HT1080 (cell line): ENCODE data around the gene SCP2D1. TPM values are rescaled to one million over a fixed set of nuclear protein-coding genes. Genes with fewer than 3 reads are reported as not detected.
"Not testable (repeated sequence)": the region's sequence is repeated elsewhere in the genome, so short reads cannot be mapped to it uniquely, and the experiment has no call there.

Experiments
- DNase-seq: peaks from one replicate; pipeline ENCODE4 v3.0.0-alpha.2; 2015; ENCODE audit warnings: low read depth
- polyA plus RNA-seq, 2 experiments: library from polyadenylated mRNA; depleted of rRNA; stranded (reverse); fragments of >200 nt; gene quantifications; 2 replicates each; pipeline ENCODE4 v1.2.3, GENCODE V29; 2015
- total RNA-seq: library from RNA; depleted of rRNA; stranded (reverse); fragments of >200 nt; shearing (Covaris generic); gene quantifications from 2 replicates; pipeline ENCODE4 v1.2.3, GENCODE V29; 2014; rRNA removed

SCP2D1 gene
- total RNA-seq, result not detected in 2 replicates
- polyA plus RNA-seq (2015; cell fraction: cytosol; rRNA removed), result not detected in 2 replicates
- not detected in 2 replicates for polyA plus RNA-seq (2015; cell fraction: nucleus; rRNA removed)

DNA sequence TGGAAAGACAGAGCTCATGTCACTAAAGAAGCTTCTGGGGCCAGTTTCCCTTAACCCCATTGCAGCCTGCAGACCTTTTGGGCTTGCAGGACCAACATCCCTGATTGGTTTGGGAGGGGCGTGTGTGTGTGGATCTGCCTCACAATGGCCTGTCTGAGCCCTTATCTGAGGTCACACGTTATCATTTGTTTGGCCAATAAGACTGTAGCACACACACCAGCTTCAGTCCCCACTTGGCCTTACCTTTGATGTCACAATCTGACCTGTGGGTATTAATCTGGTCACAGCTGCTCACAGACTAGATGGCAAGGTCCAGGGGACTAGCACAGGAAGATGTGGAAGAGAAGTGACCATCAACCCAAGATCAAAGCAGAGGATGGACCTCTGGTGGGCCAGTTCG is at the start of gene SCP2D1:
Gene SCP2D1 (plus strand): TSS at position 301 of the 400 bp plus-strand sequence. CDS start 33 bp downstream, at position 334.
- no peak for DNase-seq

DNA sequence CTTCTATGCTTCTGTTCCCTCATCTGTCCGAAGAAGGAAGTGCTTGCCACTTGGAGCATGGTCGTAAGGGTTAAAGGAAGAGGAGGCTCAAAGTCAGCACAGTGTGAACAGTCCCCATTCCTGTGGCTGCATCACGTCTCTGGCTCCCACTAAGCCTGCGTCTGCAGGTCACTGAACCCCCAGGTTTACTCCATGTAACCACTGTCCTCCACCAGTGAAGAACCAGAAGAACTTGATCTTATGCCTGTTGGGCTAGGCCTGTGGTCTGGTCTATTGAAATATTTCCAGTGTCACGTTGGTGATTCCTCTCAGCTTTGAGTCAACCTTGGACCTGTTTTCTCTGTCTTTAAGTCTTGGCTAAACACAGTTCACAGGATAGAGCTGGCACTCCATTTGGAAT is 45.9 kb upstream of the SCP2D1 start:
- DNase-seq, result no peak

DNA sequence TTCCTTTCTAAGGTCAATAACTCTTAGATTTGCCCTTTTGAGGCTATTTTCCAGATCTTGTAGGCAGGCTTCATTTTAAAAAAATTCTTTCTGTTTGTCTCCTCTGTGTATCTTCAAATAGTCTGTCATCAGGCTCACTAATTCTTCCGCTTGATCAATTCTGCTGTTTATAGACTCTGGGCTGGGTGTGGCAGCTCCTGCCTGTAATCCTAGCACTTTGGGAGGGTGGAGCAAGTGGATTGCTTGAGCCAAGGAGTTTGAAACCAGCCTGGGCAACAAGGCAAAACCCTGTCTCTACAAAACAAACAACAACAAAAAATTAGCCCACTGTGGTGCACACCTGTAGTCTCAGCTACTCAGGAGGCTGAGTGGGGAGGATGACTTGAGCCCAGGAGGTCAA is 40.0 kb upstream of the SCP2D1 start:
- no peak for DNase-seq

DNA sequence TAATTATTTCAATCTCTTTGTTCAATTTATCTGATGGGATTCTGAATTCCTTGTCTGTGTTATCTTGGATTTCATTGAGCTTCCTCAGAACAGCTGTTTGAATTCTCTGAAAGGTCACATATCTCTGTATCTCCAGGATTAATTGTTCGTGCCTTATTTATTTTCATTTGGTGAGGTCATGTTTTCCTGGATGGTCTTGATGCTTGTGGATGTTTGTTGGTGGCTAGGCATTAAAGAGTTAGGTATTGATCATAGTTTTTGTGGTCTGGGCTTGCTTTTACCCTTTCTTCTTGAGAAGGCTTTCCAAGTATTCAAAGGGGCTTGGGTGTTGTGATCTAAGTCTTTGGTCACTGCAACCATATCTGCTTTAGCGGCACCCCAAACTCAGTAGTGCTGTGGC is 39.4 kb upstream of the SCP2D1 start:
- DNase-seq, result no peak

DNA sequence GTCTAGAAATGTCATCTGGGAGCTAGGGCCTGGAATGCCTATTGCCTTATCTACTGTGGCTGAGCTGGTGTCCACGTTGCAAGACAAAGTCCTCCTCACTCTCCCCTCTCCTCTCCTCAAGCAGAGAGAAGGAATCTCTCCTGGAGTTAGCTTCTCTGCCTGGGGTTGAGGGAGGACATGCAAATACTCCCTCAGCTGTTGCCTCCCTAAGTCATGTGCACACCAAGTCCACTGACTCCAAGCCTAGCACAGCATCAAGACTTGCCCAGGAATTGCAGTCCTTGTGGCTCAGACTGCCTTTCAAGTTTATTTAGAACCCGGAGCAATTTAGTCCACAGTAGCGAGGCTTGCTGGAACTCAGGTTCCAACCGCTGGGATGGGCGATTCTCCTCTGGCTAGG is 38.0 kb upstream of the SCP2D1 start:
- DNase-seq, result no peak

DNA sequence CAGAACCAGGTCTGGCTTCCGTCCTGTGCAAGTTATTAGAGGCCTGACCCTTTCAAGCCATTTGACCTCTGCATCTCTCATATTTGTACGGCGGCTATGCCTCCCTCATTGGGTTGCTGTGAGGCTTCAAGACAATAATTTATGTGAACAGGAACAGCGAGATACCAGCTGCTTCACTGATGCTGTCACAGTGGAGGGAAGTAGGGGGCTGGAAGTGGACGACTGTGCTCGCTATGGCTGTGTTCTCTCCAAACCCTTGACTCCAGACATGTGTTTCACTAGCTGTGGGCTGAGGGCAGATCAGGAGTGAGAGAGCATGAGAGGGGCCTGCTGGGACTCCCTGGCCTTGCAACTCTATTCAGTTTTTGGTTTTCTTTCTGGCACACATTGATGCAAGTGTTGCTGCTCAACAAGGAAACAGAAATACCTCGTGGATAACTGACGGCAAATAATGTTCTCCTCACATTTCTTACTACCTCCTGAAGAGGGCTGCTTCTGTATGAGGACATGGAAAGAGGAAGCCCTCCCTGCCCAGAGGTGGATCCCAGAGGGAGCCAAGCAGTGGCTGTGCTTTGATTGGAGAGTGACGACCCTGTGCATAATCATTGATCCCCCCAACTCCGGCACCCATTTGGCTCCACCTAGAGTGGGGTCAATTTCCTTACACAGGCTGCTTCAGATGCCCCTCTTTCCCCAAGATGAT is 34.7 kb upstream of the SCP2D1 start:
- DNase-seq, result no peak

DNA sequence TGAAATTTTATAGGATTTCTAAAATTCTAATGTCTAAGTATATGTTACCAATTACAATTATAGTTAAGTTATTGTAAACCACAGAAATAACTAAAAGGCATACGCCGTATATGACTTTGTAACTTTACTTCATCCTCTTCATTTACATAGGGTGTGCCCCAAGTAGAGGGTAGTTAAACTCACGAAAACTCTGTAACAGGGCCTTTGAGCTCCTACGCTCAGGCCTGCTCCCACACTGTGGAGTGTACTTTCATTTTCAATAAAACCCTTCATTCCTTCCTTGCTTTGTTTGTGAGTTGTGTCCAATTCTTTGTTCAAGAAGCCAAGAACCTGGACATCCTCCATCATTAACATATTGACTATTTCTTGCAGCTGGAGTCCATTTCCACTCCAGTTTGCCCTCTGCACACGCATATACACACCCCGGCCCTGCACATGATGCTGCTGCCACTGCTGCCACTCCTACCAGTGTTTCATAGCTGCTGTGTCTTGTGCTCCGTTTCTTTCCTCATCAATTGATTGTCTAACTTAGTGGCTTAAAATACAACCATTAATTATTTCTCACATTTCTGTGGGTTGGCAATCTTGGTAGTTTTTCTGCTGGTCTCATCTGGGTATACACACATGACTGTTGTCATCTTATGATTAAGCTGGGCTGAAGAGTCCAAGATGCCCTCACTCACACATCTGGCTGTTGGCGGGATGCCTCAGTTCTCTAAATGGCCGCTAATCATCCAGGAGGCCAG is 33.0 kb upstream of the SCP2D1 start:
- no peak for DNase-seq

DNA sequence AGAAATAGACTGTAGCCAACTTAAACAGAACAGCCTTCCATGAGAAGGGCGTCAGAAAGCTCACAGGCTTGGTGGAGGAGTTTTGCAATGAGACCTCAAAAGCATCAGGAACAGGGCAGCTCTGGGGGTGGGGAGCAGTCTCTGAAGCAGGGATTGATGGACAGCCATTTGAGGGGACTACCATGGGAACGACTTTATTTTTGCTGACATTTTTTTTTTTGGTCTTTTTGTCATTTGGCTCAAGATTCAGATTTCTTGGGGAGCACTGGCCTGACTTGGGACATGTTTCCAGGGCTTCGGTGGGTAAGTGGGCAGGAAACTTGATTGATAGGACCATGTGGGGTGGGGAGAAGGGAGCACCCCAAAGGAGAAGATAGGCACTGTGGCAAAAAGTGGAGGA is 32.1 kb upstream of the SCP2D1 start:
- no peak for DNase-seq

DNA sequence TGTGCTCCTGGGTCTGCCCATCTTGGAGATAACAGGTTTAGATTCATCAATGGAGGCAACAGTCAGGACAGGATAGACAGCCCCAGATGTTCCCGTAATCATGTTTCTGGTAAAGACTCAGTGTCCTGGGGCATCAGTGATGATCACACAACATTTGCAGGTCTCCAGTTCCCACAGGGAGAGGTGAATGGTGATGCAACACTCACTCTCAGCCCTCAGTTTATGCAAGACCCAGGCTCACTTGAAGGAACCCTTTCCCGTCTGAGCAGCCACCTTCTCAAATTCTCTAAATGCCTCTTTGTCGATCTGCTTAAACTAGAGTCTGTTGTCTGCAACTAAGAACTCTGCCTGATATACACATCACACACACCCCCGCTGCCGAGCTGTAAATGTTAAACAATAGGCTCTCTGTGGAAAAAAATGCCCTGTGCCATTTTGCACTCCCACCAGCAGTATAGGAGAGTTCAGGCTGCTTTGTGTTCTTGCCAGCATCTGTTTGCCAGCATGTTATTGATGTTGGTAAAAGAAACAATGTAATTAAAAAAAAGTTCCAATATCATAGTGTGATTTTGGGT is 30.1 kb upstream of the SCP2D1 start:
- no peak for DNase-seq

DNA sequence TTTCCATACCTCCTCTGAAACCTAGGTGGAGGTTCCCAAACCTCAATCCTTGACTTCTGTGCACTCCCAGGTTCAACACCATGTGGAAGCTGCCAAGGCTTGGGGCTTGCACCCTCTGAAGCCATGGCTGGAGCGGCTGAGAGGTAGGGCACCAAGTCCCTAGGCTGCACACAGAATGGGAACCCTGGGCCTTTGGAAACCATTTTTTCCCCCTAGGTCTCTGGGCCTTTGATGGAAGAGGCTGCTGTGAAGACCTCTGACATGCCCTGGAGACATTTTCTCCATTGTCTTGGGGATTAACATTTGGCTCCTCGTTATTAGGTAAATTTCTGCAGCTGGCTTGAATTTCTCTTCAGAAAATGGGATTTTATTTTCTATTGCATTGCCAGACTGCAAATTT is 26.5 kb upstream of the SCP2D1 start:
- not testable (repeated sequence) for DNase-seq

DNA sequence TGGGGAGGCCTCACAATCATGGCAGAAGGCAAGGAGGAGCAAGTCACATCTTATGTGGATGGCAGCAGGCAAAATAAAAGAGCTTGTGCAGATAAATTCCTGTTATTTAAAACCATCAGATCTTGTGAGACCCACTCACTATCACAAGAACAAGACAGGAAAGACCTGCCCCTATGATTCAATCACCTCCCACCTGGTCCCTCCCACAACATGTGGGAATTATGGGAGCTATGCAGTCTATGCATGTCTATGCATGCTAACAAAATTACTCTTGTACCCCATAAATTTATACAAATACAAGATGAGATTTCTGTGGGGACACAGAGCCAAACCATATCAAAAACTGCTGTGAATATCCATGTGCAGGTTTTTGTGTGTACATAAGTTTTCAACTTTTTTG is 25.6 kb upstream of the SCP2D1 start:
- no peak for DNase-seq

DNA sequence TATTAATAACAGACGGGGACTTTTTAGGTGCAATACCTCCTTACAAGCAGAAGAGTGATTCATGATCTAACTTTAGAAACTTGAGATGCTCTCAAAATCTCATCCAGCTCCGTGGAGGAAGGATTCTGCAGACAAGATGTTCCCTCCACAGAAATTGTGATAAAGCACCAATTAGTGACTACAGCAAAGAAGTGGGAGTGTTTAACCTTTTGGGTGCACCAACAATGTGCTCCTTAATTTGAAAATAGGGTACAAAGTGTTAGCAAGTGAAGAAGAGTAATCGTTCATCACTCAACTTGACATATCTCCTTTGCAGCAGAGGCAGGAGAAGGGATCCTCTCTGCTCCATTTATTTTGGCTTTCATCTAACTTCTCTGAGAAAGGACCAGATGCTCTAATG is 22.8 kb upstream of the SCP2D1 start:
- DNase-seq, result no peak

DNA sequence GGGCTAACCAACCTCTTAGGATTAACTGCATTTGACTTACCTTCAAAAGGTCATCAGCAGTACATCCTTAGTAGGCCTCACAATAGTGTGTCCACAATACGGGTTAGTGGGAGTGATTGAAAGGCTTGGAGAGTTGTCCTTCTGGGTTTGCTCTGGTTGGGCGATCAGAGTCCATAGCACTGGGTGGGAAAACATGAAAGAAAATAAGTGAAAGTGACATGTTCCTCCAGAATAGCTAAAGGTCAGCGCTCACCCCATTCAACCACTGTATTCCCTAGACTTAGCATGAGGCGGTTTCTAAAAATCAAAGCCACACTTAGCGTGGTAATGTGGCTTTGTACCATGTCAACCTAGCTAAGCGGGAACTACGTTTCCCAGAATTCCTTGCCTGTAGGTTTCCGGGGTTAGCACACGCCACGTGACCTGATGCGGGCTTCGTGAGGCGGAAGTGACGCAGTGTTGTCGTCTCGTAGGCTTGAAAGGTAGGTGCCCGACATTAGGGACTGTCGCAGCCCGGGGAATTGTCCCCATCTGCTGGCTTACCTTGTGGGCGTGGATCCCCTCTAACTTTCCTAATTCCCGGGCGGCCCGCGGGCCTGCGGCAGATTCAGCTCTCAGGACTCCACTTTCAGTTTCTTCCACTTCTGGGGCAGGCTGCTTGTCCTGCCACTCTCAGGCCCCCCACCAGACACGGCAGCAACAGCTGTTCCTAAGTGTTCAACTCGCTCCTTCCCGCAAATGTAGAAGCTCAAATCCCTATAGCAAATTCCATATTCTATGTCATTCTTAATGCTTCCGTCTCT is 19.8 kb upstream of the SCP2D1 start:
- DNase-seq, result peak; percentile 86

DNA sequence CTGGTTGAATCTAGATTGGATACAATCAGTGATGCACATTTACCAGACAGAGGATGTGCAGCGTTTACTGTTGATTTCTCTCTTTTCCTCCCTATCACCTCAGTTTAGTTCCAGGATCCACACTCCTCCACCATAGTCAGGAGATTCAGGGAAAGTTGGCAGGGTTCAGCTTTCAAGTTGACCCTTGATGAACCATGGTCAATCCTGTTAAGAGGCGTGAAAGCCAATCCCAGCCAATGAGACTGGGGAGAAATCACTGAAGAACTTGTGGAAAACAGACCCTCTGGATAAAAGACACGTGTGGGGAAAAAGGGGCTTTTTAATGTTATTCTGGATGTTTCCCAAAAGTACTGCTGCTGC is 19.2 kb upstream of the SCP2D1 start:
- DNase-seq, result no peak

DNA sequence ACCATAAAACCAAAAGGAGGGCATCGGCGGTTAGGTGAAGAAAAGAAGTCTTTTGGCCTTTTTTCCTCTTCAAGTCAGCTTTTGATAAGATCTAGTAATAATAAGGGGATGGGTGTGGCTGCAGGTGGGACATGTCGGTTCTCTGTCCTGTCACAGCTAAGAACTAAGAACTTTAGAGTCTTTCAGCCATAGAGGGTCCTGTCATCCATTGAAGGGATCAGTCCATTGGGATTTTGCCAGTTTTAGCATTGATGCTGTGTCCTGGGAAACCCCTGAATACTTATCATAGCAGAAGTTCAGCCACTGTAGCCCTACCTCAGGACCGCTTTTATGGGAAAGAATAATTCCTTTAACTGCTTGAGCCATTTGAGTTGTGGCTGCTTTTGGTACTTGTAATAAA is 18.2 kb upstream of the SCP2D1 start:
- no peak for DNase-seq

DNA sequence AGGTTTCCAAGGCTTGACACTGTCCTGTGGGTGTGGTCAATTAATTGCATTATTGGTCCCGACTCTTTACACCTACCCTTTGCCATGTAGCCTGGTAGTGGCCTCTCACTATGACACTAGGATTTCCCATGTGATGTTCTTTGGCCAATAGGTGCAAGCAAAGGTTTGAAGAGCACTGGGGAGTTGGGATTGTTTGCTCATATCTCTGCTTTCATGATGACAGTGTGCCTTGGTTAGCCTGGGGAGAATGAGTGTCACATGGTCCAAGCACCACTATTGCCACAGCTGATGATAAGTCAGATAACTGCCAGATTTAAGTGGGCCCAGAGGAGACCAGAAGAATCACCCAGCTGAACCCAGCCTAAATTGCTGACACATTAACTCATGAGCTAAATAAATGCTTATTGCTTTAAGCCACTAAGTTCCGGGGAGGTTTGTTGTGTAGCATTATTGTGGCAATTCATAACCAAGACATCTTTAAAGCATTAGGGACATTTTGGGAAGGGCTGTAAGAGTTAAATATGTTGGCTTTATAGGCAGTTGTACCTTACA is 17.2 kb upstream of the SCP2D1 start:
- DNase-seq, result no peak

DNA sequence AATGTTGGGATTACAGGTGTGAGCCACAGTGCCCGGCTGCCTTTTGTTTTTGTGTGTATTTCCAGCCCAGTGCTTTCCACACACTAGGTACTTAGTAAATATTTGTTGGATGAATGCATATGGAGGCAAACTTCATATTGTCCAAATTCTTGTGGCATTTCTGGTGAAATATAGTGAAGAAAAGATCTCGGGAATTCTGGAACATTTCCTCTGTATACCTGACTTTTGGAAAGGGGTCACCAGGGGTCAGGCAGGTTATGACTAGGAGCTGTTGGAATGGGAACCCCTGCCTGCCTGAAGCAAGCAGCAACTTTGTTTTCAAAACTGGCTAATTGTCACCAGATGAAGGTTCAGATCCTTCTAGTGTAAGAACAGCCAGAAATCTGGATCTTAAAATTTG is 12.1 kb upstream of the SCP2D1 start:
- no peak for DNase-seq

DNA sequence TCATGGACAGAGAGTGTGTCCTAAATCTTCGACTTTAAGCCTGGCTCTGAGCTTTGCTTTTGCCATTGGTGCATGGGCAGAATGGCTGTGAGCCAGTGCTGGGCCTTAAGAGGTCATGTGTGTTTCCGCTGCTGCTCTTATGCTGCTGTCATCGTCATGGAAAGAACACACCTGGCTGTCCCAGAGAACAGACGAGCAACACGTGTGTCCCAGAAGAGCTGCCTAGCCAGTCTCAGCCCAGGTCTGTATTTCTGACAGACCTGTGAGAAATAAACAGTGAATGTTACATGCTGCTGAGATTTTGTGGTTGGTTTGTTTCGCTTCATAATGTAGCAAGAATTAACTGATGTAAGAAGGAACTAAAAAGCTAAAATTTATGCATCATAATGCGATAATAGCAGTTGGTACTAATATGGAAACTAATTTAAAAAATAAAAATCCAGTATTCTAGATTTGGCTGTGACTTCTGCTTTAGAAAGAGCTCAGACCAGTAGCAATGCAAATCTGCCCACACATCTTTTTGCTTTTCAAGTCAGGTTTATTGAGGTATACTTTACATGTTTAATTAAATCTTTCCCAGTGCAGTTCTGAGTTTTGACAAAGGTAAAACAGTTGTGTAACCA is 11.5 kb upstream of the SCP2D1 start:
- DNase-seq, result no peak

DNA sequence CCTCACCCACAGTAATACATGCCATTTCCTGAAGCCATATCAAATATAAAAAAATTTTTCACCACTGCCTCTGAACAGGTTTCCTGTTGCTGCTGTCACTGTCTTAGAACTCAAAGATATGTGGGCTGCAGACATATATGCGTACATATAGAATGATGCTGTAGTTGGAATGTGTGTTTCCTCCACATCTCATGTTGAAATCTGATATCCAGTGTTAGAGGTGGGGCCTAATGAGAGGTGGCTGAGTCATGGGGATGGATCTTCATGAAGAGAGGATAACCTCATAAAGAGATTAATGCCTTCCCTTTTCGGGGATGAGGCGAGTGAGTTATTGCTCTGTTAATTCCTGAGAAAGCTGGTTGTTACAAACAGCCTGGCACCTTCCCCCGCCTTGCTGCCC is 7.7 kb upstream of the SCP2D1 start:
- DNase-seq, result peak; percentile 72

DNA sequence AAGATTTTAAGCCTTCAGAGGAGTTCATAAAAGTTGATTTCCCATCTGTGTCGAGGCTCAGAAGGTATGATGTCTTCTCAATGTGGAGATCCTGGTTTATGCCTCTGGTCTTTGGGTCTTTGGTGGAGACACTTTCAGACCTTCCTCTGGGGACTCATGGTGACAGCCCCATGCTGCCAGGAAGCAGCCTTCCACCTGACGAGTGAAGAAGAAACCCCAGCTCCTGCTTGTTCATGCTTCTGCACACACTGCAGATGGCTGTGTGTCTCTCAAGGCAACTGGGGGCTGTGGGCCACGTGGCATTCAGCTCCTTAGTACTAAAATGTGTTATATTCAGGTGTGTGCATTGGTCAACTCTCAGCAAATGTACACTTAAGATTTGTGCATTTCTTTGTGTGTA is 4.9 kb upstream of the SCP2D1 start:
- DNase-seq, result no peak

DNA sequence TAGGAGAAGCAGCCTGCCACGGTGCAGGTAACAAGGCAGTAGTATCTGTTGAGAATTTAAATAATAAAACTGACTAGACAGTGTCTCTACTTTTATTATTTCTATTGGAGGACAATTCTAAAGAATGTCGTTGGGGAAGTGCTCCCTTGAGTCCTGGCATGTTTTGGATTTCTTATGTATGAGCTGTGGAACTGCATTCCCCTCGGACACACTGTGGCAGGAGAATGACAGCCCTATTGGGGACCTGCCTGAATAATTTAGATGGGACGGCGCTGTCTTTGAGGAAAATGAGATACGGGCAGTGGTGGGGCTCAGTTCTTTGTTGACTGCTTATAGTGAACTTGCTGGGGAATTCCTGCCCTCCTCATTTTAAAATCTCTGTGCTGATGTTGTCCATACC is 2.4 kb upstream of the SCP2D1 start:
- DNase-seq, result no peak
